Dedifferentiated amniotic fluid mesenchymal stem cell (primary cell): ENCODE measurements around the gene TEX35.
"Not testable (repeated sequence)": the region's sequence is repeated elsewhere in the genome, so short reads cannot be mapped to it uniquely, and the experiment has no call there.

ENCODE experiments used
- DNase-seq: peaks from one replicate; pipeline ENCODE4 v3.0.0-alpha.2; 2016; ENCODE audit errors: extremely low spot score

The TEX35 gene

DNA sequence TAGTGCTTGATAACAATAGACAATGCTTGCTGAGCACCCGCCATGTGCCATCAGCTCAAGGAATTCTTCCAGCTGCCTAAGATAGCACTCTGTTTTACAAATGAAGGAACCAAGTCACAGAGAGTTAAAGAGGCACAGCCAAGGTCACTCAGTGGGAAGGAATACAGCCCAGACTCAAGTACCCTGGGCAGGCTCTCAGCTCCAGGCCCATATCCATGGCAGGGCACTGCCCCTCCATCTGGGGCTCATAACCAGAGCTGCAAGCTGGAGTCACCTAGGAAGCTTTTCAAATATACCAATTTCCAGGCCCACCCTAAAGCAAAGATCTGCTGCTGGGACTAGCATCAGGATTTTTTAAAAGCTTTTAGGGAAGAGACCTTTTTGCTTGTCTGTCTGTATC, 17.8 kb upstream of the TEX35 start:
- DNase-seq: no peak

DNA sequence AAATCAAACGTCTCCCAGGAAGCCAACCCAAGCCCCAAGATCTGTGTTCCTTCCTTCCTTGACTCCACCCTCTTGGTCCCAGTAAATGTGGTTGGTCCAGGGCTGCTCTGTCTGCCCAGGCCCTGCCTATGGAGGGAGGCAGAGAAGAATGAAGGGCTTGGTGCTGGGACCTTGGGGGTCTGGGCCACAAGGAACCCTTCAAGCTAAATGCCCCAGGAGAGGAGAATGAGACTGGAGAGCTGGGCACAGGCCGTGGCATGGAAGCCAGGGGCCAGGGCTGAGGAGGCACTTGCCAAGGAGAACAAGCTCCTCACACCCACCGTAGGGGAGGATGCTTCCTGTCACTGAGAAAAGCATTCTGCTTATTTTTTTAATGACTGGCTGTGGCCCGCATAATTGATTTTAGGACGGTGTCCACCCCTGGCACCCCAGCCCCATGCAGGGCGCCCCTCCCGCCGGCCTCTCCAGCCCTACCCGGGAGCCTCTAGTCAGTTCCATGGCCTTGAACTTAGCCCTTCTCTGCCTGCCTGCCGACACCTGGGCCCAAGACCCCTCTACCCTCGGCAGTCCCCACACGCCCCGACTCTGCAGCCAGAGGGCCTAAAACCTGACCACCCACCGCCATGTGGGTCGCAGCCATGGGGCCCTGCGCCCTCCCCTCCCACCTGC, 17.0 kb upstream of the TEX35 start:
- DNase-seq: no peak

GRCh38 chr1:178496410-178497135, 16.3 kb upstream of the TEX35 start, which contains the start of gene CLEC20A:
CLEC20A (minus strand) TSS chr1:178496964; CDS start chr1:178496939, 25 bp downstream.
- DNase-seq: no peak

DNA sequence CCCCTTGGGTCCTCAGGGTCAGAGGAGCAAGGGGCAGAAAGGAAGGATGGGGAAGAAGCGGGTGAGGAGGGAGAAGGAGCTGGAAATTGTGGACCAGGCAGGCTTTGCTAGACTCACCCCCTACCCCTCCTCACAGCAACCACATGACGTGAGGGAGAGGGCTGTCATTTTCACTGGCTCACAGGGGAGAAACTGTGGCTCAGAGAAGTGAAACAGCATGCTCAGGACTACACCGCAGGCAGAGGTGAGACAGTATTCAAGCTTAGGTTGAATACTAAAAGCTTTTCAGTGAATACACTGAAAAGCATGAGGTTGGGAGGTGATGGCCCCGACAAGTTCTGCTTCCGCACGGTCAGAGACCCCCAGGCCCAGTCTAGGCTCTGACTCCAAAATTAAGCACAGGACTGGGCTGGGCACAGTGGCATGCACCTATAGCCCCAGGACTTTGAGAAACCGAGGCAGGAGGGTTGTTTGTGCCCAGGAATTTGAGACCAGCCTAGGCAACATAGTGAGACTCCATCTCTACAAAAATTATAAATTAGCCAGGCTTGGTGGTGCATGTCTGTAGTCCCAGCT, 14.9 kb upstream of the TEX35 start:
- DNase-seq: no peak

DNA sequence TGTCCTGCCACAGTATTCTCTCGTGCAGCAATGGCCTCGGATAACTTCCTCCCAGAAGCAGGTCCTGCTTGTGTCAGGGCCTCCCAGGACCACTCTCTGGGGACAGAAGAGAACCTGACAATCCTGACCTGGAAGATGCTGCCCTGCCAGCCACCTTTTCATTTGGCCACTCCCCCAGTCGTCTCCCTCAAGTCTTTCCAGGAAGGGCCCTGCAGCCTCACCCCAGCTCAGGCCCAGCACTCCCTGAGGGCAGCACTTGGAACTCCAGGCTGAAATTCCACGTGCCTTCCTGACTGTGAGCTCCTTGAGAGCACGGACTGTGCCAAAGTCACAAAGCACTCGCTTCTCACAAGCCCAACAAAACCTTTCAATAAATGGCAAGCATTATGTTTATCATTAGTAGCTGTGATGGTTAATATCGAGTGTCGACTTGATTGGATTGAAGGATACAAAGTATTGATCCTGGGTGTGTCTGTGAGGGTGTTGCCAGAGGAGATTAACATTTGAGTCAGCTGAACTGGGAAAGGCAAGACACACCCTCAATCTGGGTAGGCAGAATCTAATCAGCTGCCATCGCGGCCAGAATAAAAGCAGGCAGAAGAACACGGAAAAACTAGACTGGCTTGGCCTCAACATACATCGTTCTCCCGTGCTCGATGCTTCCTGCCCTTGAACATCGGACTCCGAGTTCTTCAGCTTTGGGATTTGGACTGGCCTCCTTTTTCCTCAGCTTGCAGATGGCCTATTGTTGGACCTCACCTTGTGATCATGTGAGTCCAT, 13.8 kb upstream of the TEX35 start:
- no peak for DNase-seq

DNA sequence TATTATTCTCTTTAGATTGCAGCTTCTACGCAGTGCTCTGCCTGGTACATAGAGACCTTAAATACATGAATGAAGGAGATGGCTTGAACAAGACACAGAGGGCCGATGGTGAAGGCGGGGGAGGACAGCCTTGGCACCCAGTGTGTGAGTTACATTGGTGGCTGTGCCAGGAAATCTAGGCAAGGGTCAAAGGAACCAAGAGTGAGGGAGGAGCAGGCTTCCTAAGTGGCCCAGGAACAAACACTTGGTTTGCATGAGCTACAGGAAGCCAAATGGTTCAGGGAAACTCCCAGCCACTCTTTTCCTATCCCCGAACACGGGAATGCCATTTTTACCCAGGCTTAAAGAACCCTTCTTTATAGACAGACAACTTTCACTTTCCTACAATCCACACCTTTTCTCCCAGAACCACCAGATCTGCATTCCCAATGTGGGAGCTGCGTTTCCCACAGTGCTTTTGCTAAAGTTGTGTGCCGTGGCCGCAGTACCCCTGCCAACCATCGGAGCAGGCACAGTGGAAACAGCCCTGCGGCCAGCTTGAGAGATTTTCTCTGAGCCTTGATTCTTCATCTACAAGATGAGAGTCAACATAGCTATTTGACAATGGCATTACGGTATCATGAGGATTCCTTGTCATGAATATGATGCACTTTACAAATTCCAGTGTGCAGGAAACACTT, 12.7 kb upstream of the TEX35 start:
- DNase-seq: no peak

GRCh38 chr1:178500936-178501554, 11.9 kb upstream of the TEX35 start:
- no peak for DNase-seq

DNA sequence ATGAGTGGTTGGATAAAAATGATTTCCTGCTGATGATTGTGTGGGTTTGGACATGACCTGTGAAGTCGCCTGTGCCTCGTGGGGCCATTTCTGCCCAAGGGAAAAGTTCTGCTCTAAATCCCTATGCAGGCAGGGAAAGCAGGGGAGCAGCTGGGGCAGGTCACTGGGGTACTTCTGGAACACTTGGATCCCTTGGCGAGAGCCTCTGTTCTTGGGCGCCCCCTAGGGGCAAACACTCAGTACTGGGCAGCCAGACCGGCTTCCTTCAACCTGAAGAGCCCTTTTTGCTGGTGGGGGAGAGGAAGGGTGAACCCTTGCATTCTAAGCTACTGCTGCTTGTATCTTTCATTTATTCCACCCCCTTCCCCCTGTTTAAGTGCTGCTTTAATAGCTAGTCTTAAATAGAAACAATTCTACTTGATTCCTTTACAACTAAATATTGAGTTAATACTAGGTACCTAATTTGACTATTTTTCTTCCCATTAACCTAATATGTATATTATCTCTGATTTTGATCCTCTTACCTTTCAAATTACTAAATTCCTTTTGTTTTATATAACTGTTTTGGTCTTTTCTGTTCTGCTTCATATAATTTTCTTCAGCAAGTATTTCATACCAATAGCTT, 11.1 kb upstream of the TEX35 start:
- DNase-seq: peak; percentile 62

- no peak for DNase-seq
These were observed 10.6 kb upstream of the TEX35 start for GRCh38 chr1:178502330-178502714.

DNA sequence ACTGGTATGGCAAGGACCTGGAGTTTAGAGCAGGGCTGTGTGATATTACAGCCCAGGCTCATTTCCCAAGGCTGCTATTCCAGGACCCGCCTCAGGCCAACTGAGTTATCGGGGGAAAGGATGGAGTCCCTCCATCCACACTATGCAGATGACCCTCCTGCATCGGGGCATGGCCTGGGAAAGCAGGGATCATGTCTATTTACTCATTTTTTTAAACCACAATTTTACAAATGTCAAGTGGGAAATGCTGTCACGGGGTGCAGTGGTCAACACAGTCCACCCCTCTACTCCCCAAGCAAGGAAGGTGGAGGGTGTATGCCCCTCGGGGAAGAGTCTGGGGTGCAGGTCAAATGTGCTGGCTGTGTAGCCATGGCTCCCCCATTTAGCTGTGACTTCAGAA, 10.1 kb upstream of the TEX35 start:
- DNase-seq: no peak

DNA sequence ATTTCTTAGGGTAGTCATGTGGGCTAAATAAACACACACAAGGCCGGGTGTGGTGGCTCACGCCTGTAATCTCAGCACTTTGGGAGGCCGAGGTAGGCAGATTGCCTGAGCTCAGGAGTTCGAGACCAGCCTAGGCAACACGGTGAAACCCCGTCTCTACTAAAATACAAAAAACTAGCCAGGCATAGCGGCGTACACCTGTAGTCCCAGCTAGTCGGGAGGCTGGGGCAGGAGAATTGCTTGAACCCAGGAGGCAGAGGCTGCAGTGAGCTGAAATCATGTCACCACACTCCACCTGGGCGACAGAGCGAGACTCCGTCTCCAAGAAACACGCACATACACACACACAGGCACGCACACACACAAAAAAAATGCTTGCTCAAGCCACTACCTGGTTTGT, 9.6 kb upstream of the TEX35 start:
- not testable (repeated sequence) for DNase-seq

GRCh38 chr1:178503849-178504248, 9.1 kb upstream of the TEX35 start:
- no peak for DNase-seq

DNA sequence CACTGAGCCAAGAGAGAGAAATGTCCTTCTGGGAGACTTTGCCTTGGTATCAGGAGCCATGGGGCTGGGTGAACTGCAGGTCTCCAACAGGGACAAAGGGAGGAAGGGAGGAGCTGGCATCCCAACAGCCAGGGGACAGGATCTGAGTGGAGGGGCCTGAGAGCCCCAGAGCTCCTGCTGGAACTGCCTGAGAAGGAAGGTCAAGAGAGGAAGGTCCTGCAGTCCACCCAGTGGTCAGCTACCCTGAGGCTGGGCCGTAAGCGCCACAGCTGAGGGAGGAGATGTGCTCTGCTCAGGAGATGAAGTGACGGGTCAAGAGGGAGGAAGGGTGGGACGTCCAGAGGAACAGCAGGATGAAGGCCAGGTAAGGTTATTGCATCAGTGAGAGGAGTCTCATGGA, 8.6 kb upstream of the TEX35 start:
- no peak for DNase-seq

DNA sequence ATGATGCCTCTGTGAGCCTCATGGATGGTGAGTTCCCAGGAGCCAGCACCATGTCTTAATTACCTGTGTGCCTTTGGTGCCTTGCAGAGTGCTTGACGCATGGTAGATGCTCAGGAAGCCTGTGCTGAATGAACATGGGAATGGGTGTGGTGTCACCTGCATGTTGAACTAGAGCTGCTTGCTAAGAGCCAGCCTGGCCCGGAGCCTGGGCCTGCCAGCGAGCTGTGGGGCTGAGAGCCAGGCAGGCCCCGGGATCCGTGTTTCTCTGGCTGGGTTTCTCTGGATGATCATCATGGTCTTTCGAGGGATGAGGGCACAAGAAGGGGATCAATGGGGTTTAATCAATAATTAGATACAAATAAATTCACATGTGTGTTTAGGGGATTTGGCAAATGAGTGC, 6.7 kb upstream of the TEX35 start:
- no peak for DNase-seq

- no peak for DNase-seq
These were observed 6.2 kb upstream of the TEX35 start for GRCh38 chr1:178506669-178507068.

- DNase-seq: no peak
These were observed 3.4 kb upstream of the TEX35 start for GRCh38 chr1:178509414-178510007.

- DNase-seq: no peak
These were observed 2.8 kb upstream of the TEX35 start for GRCh38 chr1:178510155-178510554.

DNA sequence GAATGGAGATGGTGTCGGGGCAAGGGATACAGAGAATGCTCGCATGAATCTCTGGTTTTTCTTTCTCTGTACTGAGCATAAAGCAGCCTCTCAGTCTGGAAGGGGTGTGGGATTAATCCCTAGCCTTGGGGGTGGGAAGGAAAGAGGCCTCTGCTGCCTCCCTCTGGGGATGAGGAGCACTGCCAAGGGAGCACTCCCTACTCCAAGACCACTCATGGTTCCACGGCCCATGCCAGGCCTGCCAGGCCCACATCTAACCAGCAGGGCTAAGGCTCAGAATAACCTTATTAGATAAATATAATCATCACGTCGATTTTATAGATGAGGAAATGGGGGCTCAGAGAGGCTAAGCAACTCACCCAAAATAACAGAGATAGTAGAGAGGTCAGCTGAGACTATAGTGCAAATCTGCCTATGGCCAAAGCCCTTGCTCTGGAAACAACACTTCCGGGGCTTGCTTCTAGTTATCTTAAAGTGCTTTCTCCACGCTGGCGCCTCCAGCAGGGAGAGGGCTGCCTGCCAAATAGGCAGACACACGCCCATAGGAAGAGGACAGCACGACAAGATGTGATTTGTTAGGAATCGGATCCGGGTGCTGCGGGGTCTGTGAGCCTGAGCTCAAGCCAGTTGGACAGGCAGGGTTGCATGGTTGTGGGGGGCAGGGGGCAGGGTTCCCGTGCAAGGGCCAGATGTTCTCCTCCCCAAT, 522 bp downstream of the TEX35 start:
- no peak for DNase-seq

DNA sequence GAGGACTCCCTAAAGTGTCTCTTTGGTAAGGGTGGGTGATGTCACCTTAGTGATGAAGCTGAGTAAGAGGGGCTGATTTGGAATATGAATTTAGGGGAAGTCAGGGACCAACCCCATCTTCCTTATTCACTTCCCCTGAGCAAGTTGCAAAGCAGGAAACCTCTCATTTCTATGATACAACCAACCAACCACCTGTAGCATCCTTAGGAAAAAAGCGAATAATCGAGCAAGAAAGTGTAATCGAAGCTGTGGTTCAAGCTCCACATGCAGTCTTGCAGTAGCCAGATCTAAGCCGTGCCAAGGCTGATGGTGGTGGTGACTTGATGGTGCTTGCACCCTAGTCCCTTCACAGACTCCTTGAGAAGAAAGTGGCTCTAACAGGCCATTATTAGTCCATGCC, 3.2 kb downstream of the TEX35 start:
- DNase-seq: no peak

DNA sequence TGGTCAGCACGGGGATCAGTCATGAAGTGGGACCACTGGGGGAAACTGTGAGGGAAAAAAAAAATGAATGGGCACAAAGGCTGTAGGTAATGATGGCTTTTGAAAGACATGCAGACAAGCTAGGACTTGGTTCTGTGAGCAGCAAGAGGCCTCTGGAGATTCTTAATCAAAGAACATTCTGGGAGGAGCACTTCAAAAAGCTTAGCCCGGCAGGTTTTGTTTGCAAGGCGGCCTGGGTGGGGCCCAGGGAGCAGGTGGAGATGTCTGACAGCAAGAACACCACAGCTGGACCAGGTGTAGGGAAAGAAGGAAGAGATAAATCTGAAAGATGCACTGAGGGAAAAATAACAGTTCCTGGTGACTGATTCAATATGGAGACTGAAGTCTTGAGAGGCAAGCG, 6.0 kb downstream of the TEX35 start:
- no peak for DNase-seq
